ENCODE data around the gene ZAP70. TPM values are rescaled to one million over a fixed set of nuclear protein-coding genes. Genes with fewer than 3 reads are reported as not detected.
A peak's percentile ranks its signal among the peaks of the same experiment; 100 is the strongest.

ZAP70 gene
- total and polyA plus RNA-seq, 2 donors (not counting 1 experiment from before 2014, with no cell fraction given), result 3.4 to 20.5 TPM

- no peak overlapping the region for H3K27ac Mint-ChIP-seq
- ChIA-PET CTCF (interaction anchor here (0.7 to 7.1 kb wide), 14 partner anchors 11 to 688 kb away, joined by 3 to 164 read pairs (median 8); partner anchors contain the start of genes ACTR1B, ANKRD36B, C2orf92 and COX5B), POLR2A (interaction anchor here (2.0 kb wide), 1 partner anchor 108 kb away, joined by 7 read pairs; no protein-coding TSS in a partner anchor)
- Histone ChIP-seq H3K4me1 (ENCODE audit: control insufficient read depth in 2 of 2, insufficient read depth in 2 of 2, low read length in 2 of 2) (peaks cover 0 to 3% of the 10 kb centered on the region in 2 donors), H3K36me3 (replicated peaks in 1 of 2; ENCODE audit: control extremely low read depth in 1 of 2, control insufficient read depth in 1 of 2, extremely low read depth in 1 of 2, insufficient read depth in 2 of 2, low read length in 1 of 2) (no peaks in the 10 kb centered on the region), H4K20me1 (ENCODE audit: control insufficient read depth, insufficient read depth, low read length, poor library complexity, severe bottlenecking) (no peaks in the 10 kb centered on the region), H3K4me3 (ENCODE audit: control extremely low read depth in 1 of 5, extremely low read depth in 1 of 5, insufficient read depth in 1 of 5, low read depth in 2 of 5, low read length in 4 of 5) (no peak overlapping the region), H3K79me2 (ENCODE audit: control insufficient read depth, insufficient read depth, low read length) (no peaks in the 10 kb centered on the region), H2AFZ (ENCODE audit: insufficient read depth, low read depth, low read length, poor library complexity, severe bottlenecking) (no peak overlapping the region), H3K27me3 (replicated peaks in 1 of 4; ENCODE audit: control extremely low read depth in 1 of 4, control insufficient read depth in 3 of 4, insufficient read depth in 4 of 4, low read length in 3 of 4) (no peaks in the 10 kb centered on the region), H3K9me3 (ENCODE audit: control extremely low read depth in 1 of 3, control insufficient read depth in 2 of 3, insufficient read depth in 1 of 3, low read length in 2 of 3) (no peaks in the 10 kb centered on the region), H3K9ac (ENCODE audit: low read length) (no peak overlapping the region), H3K4me2 (replicated peaks; ENCODE audit: low read depth, low read length, poor library complexity, severe bottlenecking) (no peak overlapping the region), H3K27ac (ENCODE audit: low read length in 2 of 2) (no peak overlapping the region)
- intact Hi-C loops (cut with micrococcal nuclease), result no loop called here
- H3K27me3 Mint-ChIP-seq, result no peaks in the 10 kb centered on the region
- H3K9me3 Mint-ChIP-seq (ENCODE audit: insufficient read depth), result no peaks in the 10 kb centered on the region
- TF ChIP-seq EZH2 (IDR thresholded peaks at IDR 0.05; ENCODE audit: borderline replicate concordance, insufficient read depth, low read depth, low read length, poor library complexity, severe bottlenecking), result no peak
- no peak for TF ChIP-seq CTCF (IDR thresholded peaks at IDR 0.05)
- peaks cover 5% of the 10 kb centered on the region for H3K4me1 Mint-ChIP-seq
- ATAC-seq (ENCODE audit: low read depth) (no peak), DNase-seq (no peak)
- H3K4me3 Mint-ChIP-seq, result no peak overlapping the region
- WGBS (ENCODE audit: insufficient coverage), result no CpG with 5 or more reads among the region's 4 CpGs
Observed at GRCh38 chr2:97698530-97698929, 14.8 kb upstream of the ZAP70 start.

- Histone ChIP-seq H3K4me2 (replicated peaks; ENCODE audit: low read depth, low read length, poor library complexity, severe bottlenecking) (no peak overlapping the region), H3K36me3 (replicated peaks in 1 of 2; ENCODE audit: control extremely low read depth in 1 of 2, control insufficient read depth in 1 of 2, extremely low read depth in 1 of 2, insufficient read depth in 2 of 2, low read length in 1 of 2) (no peaks in the 10 kb centered on the region), H3K9ac (ENCODE audit: low read length) (no peak overlapping the region), H3K4me3 (ENCODE audit: control extremely low read depth in 1 of 5, extremely low read depth in 1 of 5, insufficient read depth in 1 of 5, low read depth in 2 of 5, low read length in 4 of 5) (no peak overlapping the region), H4K20me1 (ENCODE audit: control insufficient read depth, insufficient read depth, low read length, poor library complexity, severe bottlenecking) (no peaks in the 10 kb centered on the region), H3K4me1 (ENCODE audit: control insufficient read depth in 2 of 2, insufficient read depth in 2 of 2, low read length in 2 of 2) (peaks cover 0 to 3% of the 10 kb centered on the region in 2 donors), H2AFZ (ENCODE audit: insufficient read depth, low read depth, low read length, poor library complexity, severe bottlenecking) (peak overlapping the region; percentile 27), H3K79me2 (ENCODE audit: control insufficient read depth, insufficient read depth, low read length) (no peaks in the 10 kb centered on the region), H3K27ac (ENCODE audit: low read length in 2 of 2) (no peak overlapping the region), H3K27me3 (replicated peaks in 1 of 4; ENCODE audit: control extremely low read depth in 1 of 4, control insufficient read depth in 3 of 4, insufficient read depth in 4 of 4, low read length in 3 of 4) (no peaks in the 10 kb centered on the region), H3K9me3 (ENCODE audit: control extremely low read depth in 1 of 3, control insufficient read depth in 2 of 3, insufficient read depth in 1 of 3, low read length in 2 of 3) (no peaks in the 10 kb centered on the region)
- peak; percentile 72 for TF ChIP-seq CTCF (IDR thresholded peaks at IDR 0.05)
- no peak for TF ChIP-seq EZH2 (IDR thresholded peaks at IDR 0.05; ENCODE audit: borderline replicate concordance, insufficient read depth, low read depth, low read length, poor library complexity, severe bottlenecking)
- Mint-ChIP-seq H3K9me3 (ENCODE audit: insufficient read depth) (no peaks in the 10 kb centered on the region), H3K27ac (no peak overlapping the region), H3K4me1 (peaks cover 5% of the 10 kb centered on the region), H3K4me3 (no peak overlapping the region), H3K27me3 (no peaks in the 10 kb centered on the region)
- 87% methylated on average over 8 of the region's 11 CpGs for WGBS (ENCODE audit: insufficient coverage)
- DNase-seq (peak; percentile 65), ATAC-seq (ENCODE audit: low read depth) (peak; percentile 76)
- POLR2A ChIA-PET, result no interaction called here
- CTCF ChIA-PET, result interaction anchor here (0.6 to 7.1 kb wide), 23 partner anchors 8 to 686 kb away, joined by 3 to 164 read pairs (median 4); partner anchors contain the start of genes ACTR1B, ANKRD36B, COX5B and ZAP70
- intact Hi-C loops (cut with micrococcal nuclease), result loop anchor here (1.0 to 5.0 kb wide), 3 partner anchors 48 to 684 kb away; no protein-coding TSS in a partner anchor
Observed at GRCh38 chr2:97699765-97700444, 13.5 kb upstream of the ZAP70 start.
